SHP77 treated with DMSO at 0.1 percent for 48 hours (cell line): Measurements from ENCODE around the gene DEUP1.

ENCODE experiments used
- DNase-seq: peaks from one replicate; lab custom pipeline; 2025; lab: John Stamatoyannopoulos, UW

DEUP1 gene

DNA sequence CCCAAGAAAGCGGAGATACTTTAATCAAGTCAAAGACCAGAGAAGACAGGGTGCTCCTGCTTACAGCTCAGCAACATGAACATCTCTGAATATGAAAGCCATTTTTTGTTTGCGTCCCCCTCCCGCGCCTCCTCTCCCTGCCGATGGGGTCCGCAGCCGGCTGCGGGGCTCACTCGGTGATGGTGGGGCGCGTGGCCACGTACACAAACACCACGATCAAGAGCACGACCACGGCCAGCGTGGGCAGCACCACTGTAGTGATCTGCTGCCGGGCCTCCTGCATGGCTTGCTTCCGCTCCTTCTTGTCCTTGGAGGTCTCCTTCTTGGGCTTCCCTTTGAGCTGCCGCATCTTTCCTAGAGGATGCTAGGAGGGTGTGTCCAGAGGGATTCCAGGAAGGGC, 148.3 kb downstream of the DEUP1 start:
- DNase-seq: no peak

DNA sequence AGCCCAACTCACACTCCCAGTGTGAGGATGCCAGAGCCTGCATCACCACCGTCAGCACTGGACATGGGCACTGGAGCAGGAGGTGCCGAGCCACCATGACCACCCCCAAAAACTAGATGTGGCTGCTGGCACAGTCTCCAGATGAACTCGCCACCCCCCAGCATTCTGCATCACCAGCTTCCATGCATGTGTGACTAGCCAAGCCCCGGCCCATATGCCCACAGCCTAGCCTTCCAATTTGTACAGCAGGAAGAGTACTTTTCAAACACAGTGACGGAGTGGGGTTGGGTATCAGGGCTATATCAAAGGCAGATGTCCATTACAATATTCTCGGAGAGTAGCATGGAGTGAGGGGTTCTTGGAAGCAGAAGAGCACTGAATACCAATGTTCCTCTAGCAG, 149.7 kb downstream of the DEUP1 start:
- DNase-seq: no peak

GRCh38 chr11:93480756-93481155, 150.2 kb downstream of the DEUP1 start:
- no peak for DNase-seq

GRCh38 chr11:93481279-93481678, 150.7 kb downstream of the DEUP1 start:
- no peak for DNase-seq

- DNase-seq: no peak
These were observed 151.2 kb downstream of the DEUP1 start for GRCh38 chr11:93481696-93482095.

DNA sequence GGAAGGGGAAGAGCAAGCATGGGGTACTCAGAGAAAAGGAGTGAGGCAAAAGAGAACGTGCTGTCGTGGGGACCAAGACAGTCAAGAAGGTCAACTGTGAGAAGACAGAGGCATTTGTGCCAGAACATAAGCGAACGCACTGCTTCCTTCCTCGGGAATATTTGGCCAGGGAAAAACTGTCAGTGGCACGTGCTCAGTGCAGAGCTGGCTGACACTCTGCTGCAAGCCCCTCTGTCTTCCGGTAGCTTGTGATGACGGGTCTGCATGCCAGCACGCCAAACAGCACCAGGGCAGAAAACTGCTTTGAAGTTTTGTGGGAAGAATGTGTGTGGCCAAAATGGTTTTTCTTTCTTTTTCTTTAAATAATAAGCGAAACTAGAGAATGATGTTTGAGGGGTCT, 152.0 kb downstream of the DEUP1 start:
- no peak for DNase-seq

DNA sequence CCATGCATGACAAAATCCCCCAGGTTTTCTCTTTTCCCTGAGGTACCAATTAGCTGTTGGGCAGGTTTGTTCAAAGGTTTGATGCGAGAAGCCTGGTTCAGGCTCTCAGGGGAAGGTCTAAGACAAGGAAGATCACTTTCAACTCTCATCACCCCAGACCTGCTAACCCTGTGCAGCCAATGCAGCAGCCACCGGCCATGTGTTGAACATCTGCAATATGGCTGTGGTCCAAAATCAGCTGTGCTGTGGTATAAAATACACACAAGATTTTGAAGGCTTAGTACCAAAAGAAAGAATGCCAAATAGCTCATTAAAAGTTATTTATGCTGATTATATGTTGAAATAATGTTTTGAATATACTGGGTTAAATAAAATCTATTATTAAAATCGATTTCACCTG, 154.2 kb downstream of the DEUP1 start:
- no peak for DNase-seq

DNA sequence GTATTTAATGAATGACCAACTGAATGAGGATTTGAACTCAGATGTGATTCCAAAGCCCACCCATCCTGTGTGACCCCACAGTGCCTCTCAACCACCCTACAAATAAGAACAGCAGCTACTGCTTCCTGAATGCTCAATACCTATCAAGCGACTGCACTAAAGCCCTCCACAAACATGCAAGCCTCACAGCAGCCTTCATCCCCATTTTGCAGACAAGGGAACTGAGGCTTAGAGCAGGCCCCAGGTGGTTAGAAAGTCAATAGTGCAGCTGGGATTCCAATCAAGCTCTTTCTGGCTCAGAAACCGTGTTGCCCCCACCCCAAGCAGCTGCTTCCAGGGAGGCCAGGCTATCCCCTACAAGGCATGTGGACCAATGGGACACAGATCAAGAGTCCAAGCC, 155.4 kb downstream of the DEUP1 start:
- DNase-seq: no peak

DNA sequence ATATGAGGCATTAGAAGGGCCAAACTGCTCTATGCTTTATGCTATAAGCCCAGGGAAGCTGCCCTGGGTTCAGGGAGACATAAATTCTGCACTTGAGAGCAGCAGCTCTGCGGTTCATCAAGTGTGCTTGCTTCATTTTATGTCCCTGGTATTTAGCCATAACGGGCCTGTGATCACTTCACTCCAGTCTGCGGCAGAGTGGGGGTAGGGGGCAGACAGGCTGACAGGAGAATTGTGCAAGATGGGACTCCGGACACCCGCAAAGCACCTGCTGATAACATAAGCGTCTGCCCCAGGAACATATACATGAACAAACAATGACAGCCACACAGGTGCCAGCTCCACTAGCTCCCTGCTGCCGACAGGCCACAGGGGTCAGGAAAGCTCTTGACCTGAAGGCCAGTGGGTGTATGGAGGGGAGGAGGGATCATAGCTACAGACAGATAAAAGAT, 156.5 kb downstream of the DEUP1 start:
- DNase-seq: peak; percentile 88
